T-helper 2 cell treated with Interferon-gamma antibody and Interleukin-4, amounts not matched to agents 5 μg/mL and 100 μg/mL, for 36 hours (primary cell): ENCODE measurements around the gene KRTAP2-4.
"Not testable (repeated sequence)": the region's sequence is repeated elsewhere in the genome, so short reads cannot be mapped to it uniquely, and the experiment has no call there.

Experiments
- DNase-seq: peaks from one replicate; pipeline ENCODE4 v3.0.0; 2021; ENCODE audit warnings: low spot score
- H3K27ac Mint-ChIP-seq: one replicate; pipeline ENCODE4 v1.8.0; 2021; ENCODE audit warnings: mild to moderate bottlenecking, mixed read lengths
- H3K27me3 Mint-ChIP-seq: one replicate; pipeline ENCODE4 v1.8.0; 2021; ENCODE audit warnings: low read depth, mixed read lengths
- H3K36me3 Mint-ChIP-seq: one replicate; pipeline ENCODE4 v1.8.0; 2021; ENCODE audit warnings: low read depth, mixed read lengths
- H3K4me1 Mint-ChIP-seq: one replicate; pipeline ENCODE4 v1.8.0; 2021; ENCODE audit warnings: low read depth, mixed read lengths
- H3K4me3 Mint-ChIP-seq: one replicate; pipeline ENCODE4 v1.8.0; 2022; ENCODE audit warnings: mild to moderate bottlenecking, moderate library complexity, mixed read lengths
- H3K9me3 Mint-ChIP-seq: one replicate; pipeline ENCODE4 v1.8.0; 2021; ENCODE audit warnings: mixed read lengths

KRTAP2-4 gene

GRCh38 chr17:41060052-41060604 lies 5.6 kb downstream of the KRTAP2-4 start, which contains the start of gene KRTAP2-3:
Gene KRTAP2-3 (minus strand): TSS chr17:41060114. CDS start chr17:41060050, 64 bp downstream.
- no peaks in the 10 kb centered on the region for H3K36me3 Mint-ChIP-seq
- no peak for DNase-seq
- H3K27me3 Mint-ChIP-seq = peaks cover 29% of the 10 kb centered on the region
- H3K4me1 Mint-ChIP-seq = no peaks in the 10 kb centered on the region
- H3K27ac Mint-ChIP-seq = no peak within 1 kb of the TSS
- H3K9me3 Mint-ChIP-seq = peaks cover 6% of the 10 kb centered on the region
- no peak within 1 kb of the TSS for H3K4me3 Mint-ChIP-seq

- H3K9me3 Mint-ChIP-seq, H3K4me3 Mint-ChIP-seq, H3K36me3 Mint-ChIP-seq, DNase-seq, H3K27ac Mint-ChIP-seq, H3K4me1 Mint-ChIP-seq: not testable (repeated sequence)
- H3K27me3 Mint-ChIP-seq = peaks cover 29% of the 10 kb centered on the region
Measured at GRCh38 chr17:41059276-41060051, 6.2 kb downstream of the KRTAP2-4 start.

- peaks cover 6% of the 10 kb centered on the region for H3K9me3 Mint-ChIP-seq
- no peaks in the 10 kb centered on the region for H3K36me3 Mint-ChIP-seq
- H3K27me3 Mint-ChIP-seq = peaks cover 30% of the 10 kb centered on the region
- no peak overlapping the region for H3K4me3 Mint-ChIP-seq
- DNase-seq = no peak
- no peaks in the 10 kb centered on the region for H3K4me1 Mint-ChIP-seq
- H3K27ac Mint-ChIP-seq = no peak overlapping the region
Measured at GRCh38 chr17:41058741-41059140, 6.9 kb downstream of the KRTAP2-4 start.

- H3K4me3 Mint-ChIP-seq = no peak overlapping the region
- H3K36me3 Mint-ChIP-seq = no peaks in the 10 kb centered on the region
- H3K4me1 Mint-ChIP-seq = no peaks in the 10 kb centered on the region
- H3K27me3 Mint-ChIP-seq = peaks cover 33% of the 10 kb centered on the region
- H3K9me3 Mint-ChIP-seq = peaks cover 6% of the 10 kb centered on the region
- DNase-seq = no peak
- H3K27ac Mint-ChIP-seq = no peak overlapping the region
Measured at GRCh38 chr17:41057547-41057946, 8.1 kb downstream of the KRTAP2-4 start.

- not testable (repeated sequence) for H3K36me3 Mint-ChIP-seq, H3K4me3 Mint-ChIP-seq, H3K9me3 Mint-ChIP-seq, DNase-seq, H3K4me1 Mint-ChIP-seq, H3K27ac Mint-ChIP-seq
- H3K27me3 Mint-ChIP-seq = peaks cover 22% of the 10 kb centered on the region
Measured at GRCh38 chr17:41055130-41055529, 10.5 kb downstream of the KRTAP2-4 start, which contains the start of gene KRTAP2-2. Gene KRTAP2-2 (minus strand): TSS chr17:41055230. CDS start chr17:41055211, 19 bp downstream.

GRCh38 chr17:41054556-41054955 lies 11.1 kb downstream of the KRTAP2-4 start:
- not testable (repeated sequence) for H3K4me3 Mint-ChIP-seq
- peaks cover 21% of the 10 kb centered on the region for H3K27me3 Mint-ChIP-seq

GRCh38 chr17:41054025-41054424 lies 11.7 kb downstream of the KRTAP2-4 start:
- Mint-ChIP-seq H3K27me3 (peaks cover 16% of the 10 kb centered on the region), H3K36me3 (no peaks in the 10 kb centered on the region), H3K4me3 (no peak overlapping the region), H3K9me3 (peaks cover 6% of the 10 kb centered on the region), H3K4me1 (no peaks in the 10 kb centered on the region), H3K27ac (no peak overlapping the region)
- DNase-seq = no peak

More at GRCh38 chr17:41054556-41054955, 11.1 kb downstream of the KRTAP2-4 start:
- H3K27ac Mint-ChIP-seq, H3K9me3 Mint-ChIP-seq, H3K4me1 Mint-ChIP-seq, H3K36me3 Mint-ChIP-seq, DNase-seq: not testable (repeated sequence)

- peaks cover 4% of the 10 kb centered on the region for H3K9me3 Mint-ChIP-seq
- H3K27ac Mint-ChIP-seq = no peak overlapping the region
- H3K27me3 Mint-ChIP-seq = peaks cover 9% of the 10 kb centered on the region
Measured at GRCh38 chr17:41052566-41052965, 13.1 kb downstream of the KRTAP2-4 start.

GRCh38 chr17:41049110-41049509 lies 16.6 kb downstream of the KRTAP2-4 start:
- Mint-ChIP-seq H3K4me1 (no peaks in the 10 kb centered on the region), H3K9me3 (no peaks in the 10 kb centered on the region), H3K4me3 (no peak overlapping the region), H3K36me3 (no peaks in the 10 kb centered on the region), H3K27me3 (peaks cover 9% of the 10 kb centered on the region), H3K27ac (no peak overlapping the region)
- no peak for DNase-seq

More at GRCh38 chr17:41052566-41052965, 13.1 kb downstream of the KRTAP2-4 start:
- Mint-ChIP-seq H3K4me3 (no peak overlapping the region), H3K36me3 (no peaks in the 10 kb centered on the region), H3K4me1 (no peaks in the 10 kb centered on the region)
- DNase-seq = no peak

GRCh38 chr17:41048441-41048840 lies 17.2 kb downstream of the KRTAP2-4 start:
- no peaks in the 10 kb centered on the region for H3K4me1 Mint-ChIP-seq
- peaks cover 12% of the 10 kb centered on the region for H3K27me3 Mint-ChIP-seq
- peaks cover 3% of the 10 kb centered on the region for H3K9me3 Mint-ChIP-seq
- no peaks in the 10 kb centered on the region for H3K36me3 Mint-ChIP-seq
- no peak overlapping the region for H3K27ac Mint-ChIP-seq
- no peak overlapping the region for H3K4me3 Mint-ChIP-seq
- no peak for DNase-seq

GRCh38 chr17:41046735-41047465 lies 18.8 kb downstream of the KRTAP2-4 start, which contains the start of gene KRTAP2-1:
Gene KRTAP2-1 (minus strand): TSS chr17:41047316. CDS start chr17:41047267, 49 bp downstream.
- H3K4me1 Mint-ChIP-seq, DNase-seq, H3K9me3 Mint-ChIP-seq, H3K4me3 Mint-ChIP-seq, H3K27ac Mint-ChIP-seq, H3K27me3 Mint-ChIP-seq, H3K36me3 Mint-ChIP-seq: not testable (repeated sequence)

GRCh38 chr17:41042953-41043352 lies 22.7 kb downstream of the KRTAP2-4 start:
- Mint-ChIP-seq H3K36me3 (no peaks in the 10 kb centered on the region), H3K9me3 (peaks cover 5% of the 10 kb centered on the region), H3K4me3 (no peak overlapping the region), H3K27ac (no peak overlapping the region), H3K27me3 (peaks cover 6% of the 10 kb centered on the region), H3K4me1 (no peaks in the 10 kb centered on the region)
- DNase-seq = no peak

GRCh38 chr17:41040783-41041571 lies 24.7 kb downstream of the KRTAP2-4 start, which contains the start of gene KRTAP1-1:
Gene KRTAP1-1 (minus strand): TSS chr17:41041450. CDS start chr17:41041397, 53 bp downstream.
- not testable (repeated sequence) for H3K27me3 Mint-ChIP-seq, DNase-seq, H3K4me3 Mint-ChIP-seq, H3K4me1 Mint-ChIP-seq, H3K9me3 Mint-ChIP-seq, H3K36me3 Mint-ChIP-seq
- peak within 1 kb of the TSS; percentile 26 for H3K27ac Mint-ChIP-seq
